Measurements from ENCODE around the gene ARHGAP26. TPM values are rescaled to one million over a fixed set of nuclear protein-coding genes. Genes with fewer than 3 reads are reported as not detected.

ARHGAP26 gene
- total RNA-seq, 1 donor from 2014 or later = 18.7 TPM

GRCh38 chr5:143216211-143216610 lies 446.0 kb downstream of the ARHGAP26 start:
- Mint-ChIP-seq H3K36me3 (no peaks in the 10 kb centered on the region), H3K4me3 (no peak overlapping the region), H3K27ac (no peak overlapping the region), H3K27me3 (no peaks in the 10 kb centered on the region), H3K9me3 (no peaks in the 10 kb centered on the region), H3K4me1 (ENCODE audit: unreplicated experiment) (peaks cover 76% of the 10 kb centered on the region)
- TF ChIP-seq CTCF (conservative IDR thresholded peaks at IDR 0.05) = no peak
- DNase-seq (ENCODE audit: extremely low spot score, unreplicated experiment) = no peak

GRCh38 chr5:143217065-143217803 lies 447.1 kb downstream of the ARHGAP26 start:
- Mint-ChIP-seq H3K36me3 (no peaks in the 10 kb centered on the region), H3K27ac (no peak overlapping the region), H3K4me1 (ENCODE audit: unreplicated experiment) (peaks cover 78% of the 10 kb centered on the region), H3K27me3 (no peaks in the 10 kb centered on the region), H3K9me3 (no peaks in the 10 kb centered on the region), H3K4me3 (peak overlapping the region; percentile 35)
- TF ChIP-seq CTCF (conservative IDR thresholded peaks at IDR 0.05) = no peak
- DNase-seq (ENCODE audit: extremely low spot score, unreplicated experiment) = no peak

- Mint-ChIP-seq H3K9me3 (no peaks in the 10 kb centered on the region), H3K27me3 (no peaks in the 10 kb centered on the region), H3K4me1 (ENCODE audit: unreplicated experiment) (peaks cover 80% of the 10 kb centered on the region), H3K4me3 (peak overlapping the region; percentile 35), H3K36me3 (no peaks in the 10 kb centered on the region), H3K27ac (no peak overlapping the region)
- no peak for DNase-seq (ENCODE audit: extremely low spot score, unreplicated experiment)
- TF ChIP-seq CTCF (conservative IDR thresholded peaks at IDR 0.05) = no peak
Measured at GRCh38 chr5:143217804-143218160, 447.6 kb downstream of the ARHGAP26 start.

- no peak for DNase-seq (ENCODE audit: extremely low spot score, unreplicated experiment)
- Mint-ChIP-seq H3K27me3 (no peaks in the 10 kb centered on the region), H3K4me3 (no peak overlapping the region), H3K27ac (no peak overlapping the region), H3K4me1 (ENCODE audit: unreplicated experiment) (peaks cover 82% of the 10 kb centered on the region), H3K9me3 (no peaks in the 10 kb centered on the region), H3K36me3 (no peaks in the 10 kb centered on the region)
- TF ChIP-seq CTCF (conservative IDR thresholded peaks at IDR 0.05) = no peak
Measured at GRCh38 chr5:143218517-143219170, 448.5 kb downstream of the ARHGAP26 start.

- Mint-ChIP-seq H3K27me3 (no peaks in the 10 kb centered on the region), H3K27ac (no peak overlapping the region), H3K4me1 (ENCODE audit: unreplicated experiment) (peaks cover 82% of the 10 kb centered on the region), H3K4me3 (no peak overlapping the region), H3K36me3 (peaks cover 2% of the 10 kb centered on the region), H3K9me3 (no peaks in the 10 kb centered on the region)
- DNase-seq (ENCODE audit: extremely low spot score, unreplicated experiment) = no peak
- no peak for TF ChIP-seq CTCF (conservative IDR thresholded peaks at IDR 0.05)
Measured at GRCh38 chr5:143219696-143220095, 449.5 kb downstream of the ARHGAP26 start.

Measured in type B pancreatic cell (in vitro differentiated cells).